ENCODE data around the gene NAV2. TPM values are rescaled to one million over a fixed set of nuclear protein-coding genes. Genes with fewer than 3 reads are reported as not detected.
A peak's percentile ranks its signal among the peaks of the same experiment; 100 is the strongest.

NAV2 gene
- total and polyA plus RNA-seq, 7 donors: 1.2 to 62.6 (median 22.1) TPM

- intact Hi-C loops (cut with DNase I): loop anchor here (2.0 kb wide), 1 partner anchor 30 kb away; the partner anchor contains the start of gene NAV2
- 68 to 73% methylated on average over 5 of the region's 5 CpGs for WGBS, 2 donors
Observed at GRCh38 chr11:19683141-19683805, 29.4 kb upstream of the NAV2 start.

GRCh38 chr11:19683862-19684491 lies 28.7 kb upstream of the NAV2 start:
- intact Hi-C loops (cut with DNase I): loop anchor here (2.0 kb wide), 1 partner anchor 29 kb away; the partner anchor contains the start of gene NAV2
- no peak for TF ChIP-seq CTCF (IDR thresholded peaks at IDR 0.05)
- no peak for TF ChIP-seq POLR2AphosphoS5 (IDR thresholded peaks at IDR 0.05)
- TF ChIP-seq EP300 (IDR thresholded peaks at IDR 0.05): no peak
- no peak for TF ChIP-seq POLR2A (IDR thresholded peaks at IDR 0.05)
- Histone ChIP-seq H3K4me1 (peaks cover 0 to 68% (median 63%) of the 10 kb centered on the region in 4 donors), H3K27me3 (no peaks in the 10 kb centered on the region), H3K27ac (peak overlapping the region; percentile 85 to 93 (median 88)), H3K9me3 (no peaks in the 10 kb centered on the region), H3K36me3 (no peaks in the 10 kb centered on the region), H3K4me3 (no peak overlapping the region)
- no peak for DNase-seq
- 90 to 93% methylated on average over 2 of the region's 2 CpGs for WGBS, 2 donors

More at GRCh38 chr11:19683141-19683805, 29.4 kb upstream of the NAV2 start:
- H3K4me3 ChIP-seq: no peak overlapping the region
- no peaks in the 10 kb centered on the region for H3K27me3 ChIP-seq
- H3K4me1 ChIP-seq: peaks cover 0 to 74% (median 67%) of the 10 kb centered on the region in 4 donors
- TF ChIP-seq POLR2AphosphoS5 (IDR thresholded peaks at IDR 0.05): peak; percentile 73 to 92 (median 88)
- TF ChIP-seq CTCF (IDR thresholded peaks at IDR 0.05): no peak
- no peak for TF ChIP-seq POLR2A (IDR thresholded peaks at IDR 0.05)
- peak in 3 of 4 donors; percentile 32 to 81 (median 79) for TF ChIP-seq EP300 (IDR thresholded peaks at IDR 0.05)
- no peaks in the 10 kb centered on the region for H3K9me3 ChIP-seq
- no peaks in the 10 kb centered on the region for H3K36me3 ChIP-seq
- DNase-seq: peak; percentile 94
- peak overlapping the region; percentile 85 to 93 (median 88) for H3K27ac ChIP-seq

- Histone ChIP-seq H3K36me3 (no peaks in the 10 kb centered on the region), H3K4me1 (peaks cover 0 to 60% (median 52%) of the 10 kb centered on the region in 4 donors), H3K4me3 (no peak overlapping the region), H3K9me3 (no peaks in the 10 kb centered on the region), H3K27me3 (no peaks in the 10 kb centered on the region), H3K27ac (peak overlapping the region in 3 of 4 donors; percentile 86 to 93 (median 89))
- WGBS, 2 donors: 41 to 87% methylated on average over 1 of the region's 1 CpG
- intact Hi-C loops (cut with DNase I): no loop called here
- TF ChIP-seq CTCF (IDR thresholded peaks at IDR 0.05) (no peak), POLR2AphosphoS5 (IDR thresholded peaks at IDR 0.05) (no peak), EP300 (IDR thresholded peaks at IDR 0.05) (no peak), POLR2A (IDR thresholded peaks at IDR 0.05) (no peak)
- DNase-seq: no peak
Observed at GRCh38 chr11:19686234-19686633, 26.4 kb upstream of the NAV2 start.

- H3K27ac ChIP-seq: peak overlapping the region in 3 of 4 donors; percentile 86 to 93 (median 89)
- no peaks in the 10 kb centered on the region for H3K9me3 ChIP-seq
- no peak for TF ChIP-seq POLR2AphosphoS5 (IDR thresholded peaks at IDR 0.05)
- no peak for TF ChIP-seq EP300 (IDR thresholded peaks at IDR 0.05)
- TF ChIP-seq POLR2A (IDR thresholded peaks at IDR 0.05): no peak
- no peak for TF ChIP-seq CTCF (IDR thresholded peaks at IDR 0.05)
- H3K36me3 ChIP-seq: no peaks in the 10 kb centered on the region
- intact Hi-C loops (cut with DNase I): no loop called here
- H3K27me3 ChIP-seq: no peaks in the 10 kb centered on the region
- WGBS, 2 donors: 92 to 98% methylated on average over 1 of the region's 1 CpG
- DNase-seq: no peak
- no peak overlapping the region for H3K4me3 ChIP-seq
- peaks cover 0 to 51% (median 43%) of the 10 kb centered on the region in 4 donors for H3K4me1 ChIP-seq
Observed at GRCh38 chr11:19687392-19687791, 25.2 kb upstream of the NAV2 start.
